HG02610 (cell line): ENCODE data around the gene PRSS50.

Source experiments
- ATAC-seq: cut with Tn5 transposase; IDR thresholded peaks from one replicate; pipeline ENCODE4 v1.9.1; 2021; ENCODE audit warnings: mild to moderate bottlenecking, moderate library complexity; ENCODE audit not compliant: unreplicated experiment

Gene PRSS50

DNA sequence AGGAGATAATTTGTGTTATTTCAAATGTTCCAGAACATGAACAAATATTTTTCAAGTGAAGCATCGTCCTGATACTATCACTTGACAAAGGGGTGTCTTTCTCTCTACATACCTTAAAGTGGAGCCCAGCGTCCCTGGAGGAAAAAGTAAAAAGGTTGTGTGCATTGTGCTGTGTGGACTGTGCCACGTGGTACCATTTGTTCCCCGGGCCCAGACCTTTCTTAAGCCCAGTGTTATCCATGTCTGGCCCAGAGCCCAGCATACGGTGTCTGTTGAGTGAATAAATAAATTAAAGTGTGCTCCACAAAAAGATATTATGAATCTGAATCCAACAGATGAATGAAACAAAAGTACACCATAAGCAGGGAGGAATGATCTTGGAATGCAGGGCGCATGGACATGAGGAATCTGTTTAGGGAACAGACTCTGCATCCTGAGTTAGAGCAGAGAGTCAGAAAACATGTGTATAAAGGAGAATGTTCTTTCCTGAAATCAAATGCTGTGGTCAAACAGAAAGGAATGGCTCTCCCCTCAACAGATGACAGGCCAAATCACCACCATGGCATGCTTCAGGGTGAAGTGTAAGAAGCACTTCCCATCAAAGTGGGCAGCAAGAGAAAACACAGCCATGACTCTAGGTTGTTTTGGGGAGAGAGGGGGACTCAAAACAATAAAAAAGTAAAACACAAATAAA, 8.1 kb upstream of the PRSS50 start:
- no peak for ATAC-seq

DNA sequence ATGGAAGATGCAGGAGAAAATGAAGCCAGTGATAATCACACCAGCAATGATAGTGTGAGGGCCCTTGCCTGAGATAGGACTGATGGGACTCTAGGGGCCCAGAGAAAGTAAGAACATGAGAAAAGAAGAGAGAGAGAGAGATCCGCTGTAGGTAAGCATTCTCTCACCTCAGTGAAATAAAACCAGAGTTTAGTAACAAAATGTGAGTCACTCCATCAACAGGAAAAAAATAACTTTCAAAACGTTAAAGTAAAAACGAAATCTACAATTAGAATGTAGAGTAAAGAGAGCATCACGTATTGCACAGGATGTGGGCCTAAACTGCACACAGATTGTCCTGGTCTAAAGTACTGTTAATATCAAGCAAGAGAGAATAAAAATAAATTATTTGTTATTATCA, 6.8 kb upstream of the PRSS50 start:
- ATAC-seq, result no peak

DNA sequence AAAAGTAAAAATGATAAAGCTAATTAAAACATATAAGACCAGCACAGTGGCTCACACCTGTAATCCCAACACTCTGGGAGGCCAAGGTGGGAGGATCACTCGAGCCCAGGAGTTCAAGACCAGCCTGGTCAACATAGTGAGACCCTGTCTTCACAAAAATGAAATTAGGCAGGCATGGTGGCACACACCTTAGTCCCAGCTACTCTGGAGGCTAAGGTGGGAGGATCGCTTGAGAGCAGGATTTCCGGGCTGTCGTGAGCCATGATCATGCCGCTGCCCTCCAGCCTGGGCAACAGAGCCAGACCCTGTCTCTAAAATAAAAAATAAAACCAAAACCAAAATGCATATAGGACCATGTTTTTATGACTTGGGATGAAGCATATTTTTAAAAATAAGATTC, 4.8 kb upstream of the PRSS50 start:
- ATAC-seq, result no peak

DNA sequence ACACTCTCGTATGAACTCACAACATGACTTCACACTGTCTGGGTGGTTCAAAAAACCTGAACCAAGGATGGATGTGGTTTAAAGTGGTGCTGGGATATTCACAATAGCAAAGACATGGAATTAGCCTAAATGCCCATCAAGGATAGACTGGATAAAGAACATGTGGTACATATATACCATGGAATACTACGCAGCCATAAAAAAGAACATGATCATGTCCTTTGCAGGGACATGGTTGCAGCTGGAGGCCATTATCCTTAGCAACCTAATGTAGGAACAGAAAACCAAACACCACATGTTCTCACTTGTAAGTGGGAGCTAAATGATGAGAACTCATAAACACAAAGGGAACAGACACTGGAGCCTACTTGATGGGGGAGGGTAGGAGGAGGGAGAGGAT, 3.3 kb upstream of the PRSS50 start:
- no peak for ATAC-seq

DNA sequence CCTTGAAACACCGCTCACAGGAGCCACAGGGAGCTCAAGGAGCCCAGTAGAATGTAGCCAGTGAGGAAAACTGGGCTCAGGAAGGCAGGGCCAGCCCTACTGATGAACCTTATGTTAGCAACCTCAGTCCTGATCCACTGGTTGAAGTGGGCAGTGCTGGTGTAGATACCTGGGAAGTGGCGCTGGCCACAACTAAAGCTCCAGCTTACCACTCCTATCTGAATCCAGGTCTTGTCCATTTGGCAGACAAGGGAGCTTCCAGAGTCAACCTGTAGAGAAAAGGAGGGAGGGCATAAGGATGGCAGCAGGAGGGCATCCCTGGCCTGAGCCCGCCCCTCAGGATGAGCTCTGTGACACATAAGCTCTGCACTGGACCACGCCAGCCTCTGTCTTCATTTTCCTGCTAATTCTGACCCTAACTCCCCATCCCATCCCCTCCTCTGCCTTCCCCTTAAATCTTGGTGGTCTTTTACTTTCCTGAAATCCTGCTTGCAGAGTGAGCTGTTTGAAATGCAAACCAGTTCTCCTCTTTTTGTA, 2.1 kb upstream of the PRSS50 start:
- no peak for ATAC-seq

DNA sequence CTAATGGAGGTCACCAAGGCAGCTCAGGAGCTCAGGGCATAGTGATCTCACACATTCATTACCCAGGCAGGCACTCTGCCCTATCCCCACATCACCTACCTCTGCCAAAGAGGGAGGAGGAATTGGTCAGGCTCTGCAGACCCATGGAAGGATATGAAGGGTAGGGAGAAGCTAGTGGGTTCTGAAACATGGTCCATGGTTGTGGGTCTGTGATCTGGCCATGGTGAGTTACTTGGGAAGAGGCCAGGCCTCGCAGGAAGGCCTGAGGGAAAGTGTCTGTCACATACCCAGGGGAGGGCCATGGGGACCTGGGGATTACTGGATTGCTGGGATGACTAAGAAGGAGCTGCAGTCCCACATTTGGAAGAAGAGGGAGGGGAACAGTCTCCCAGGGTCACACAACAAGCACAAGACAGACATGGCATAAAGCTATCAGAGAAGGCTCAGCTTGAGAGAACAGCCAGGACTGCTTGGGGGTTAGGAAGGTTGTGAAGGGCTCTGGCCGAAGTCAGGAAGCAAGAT, 1.4 kb upstream of the PRSS50 start:
- ATAC-seq, result no peak

DNA sequence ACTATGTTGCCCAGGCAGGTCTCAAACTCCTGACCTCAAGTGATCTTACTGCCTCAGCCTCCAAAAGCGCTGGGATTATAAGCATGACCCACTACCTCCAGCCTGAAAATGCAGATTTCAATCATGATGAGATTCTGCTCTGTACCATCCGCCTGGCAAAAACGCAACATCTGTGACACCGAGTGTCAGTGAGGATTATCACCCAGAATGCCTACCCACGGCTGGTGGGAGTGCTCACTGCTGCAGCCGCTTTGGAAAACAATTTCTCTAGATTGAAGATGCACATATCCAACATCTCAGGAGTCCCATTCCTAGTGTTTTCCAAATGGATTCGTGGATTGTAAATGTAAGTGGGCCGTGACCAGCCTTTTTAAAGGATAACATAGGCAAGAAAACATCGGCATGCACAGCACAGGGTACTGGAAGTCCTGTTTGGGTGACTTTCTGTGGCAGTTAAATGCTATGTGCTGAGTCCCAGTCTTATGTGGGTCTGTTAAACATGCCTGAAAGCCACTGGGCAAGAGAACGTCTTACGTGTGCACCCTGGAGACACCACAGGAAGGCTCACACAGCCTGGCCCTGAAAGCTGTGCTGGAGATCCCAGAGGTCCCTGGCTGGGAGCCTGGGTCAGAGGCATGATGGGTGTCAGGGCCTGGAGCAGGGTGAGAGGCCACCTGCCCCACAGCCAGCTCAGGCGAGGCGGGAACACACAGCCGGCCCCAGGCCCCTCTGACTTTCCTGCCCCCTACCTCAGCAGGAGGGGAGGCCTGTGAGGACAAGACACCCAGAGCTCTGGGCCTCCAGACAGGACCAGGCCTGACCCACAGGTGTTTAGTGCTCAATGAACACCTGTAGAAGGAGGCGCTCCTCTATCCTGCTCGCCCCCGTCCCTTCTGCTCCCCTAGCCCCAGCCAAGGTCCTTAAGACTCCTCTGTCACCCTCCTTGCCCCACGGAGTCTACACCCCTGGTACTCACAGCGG, 918 bp downstream of the PRSS50 start:
- ATAC-seq, result no peak

DNA sequence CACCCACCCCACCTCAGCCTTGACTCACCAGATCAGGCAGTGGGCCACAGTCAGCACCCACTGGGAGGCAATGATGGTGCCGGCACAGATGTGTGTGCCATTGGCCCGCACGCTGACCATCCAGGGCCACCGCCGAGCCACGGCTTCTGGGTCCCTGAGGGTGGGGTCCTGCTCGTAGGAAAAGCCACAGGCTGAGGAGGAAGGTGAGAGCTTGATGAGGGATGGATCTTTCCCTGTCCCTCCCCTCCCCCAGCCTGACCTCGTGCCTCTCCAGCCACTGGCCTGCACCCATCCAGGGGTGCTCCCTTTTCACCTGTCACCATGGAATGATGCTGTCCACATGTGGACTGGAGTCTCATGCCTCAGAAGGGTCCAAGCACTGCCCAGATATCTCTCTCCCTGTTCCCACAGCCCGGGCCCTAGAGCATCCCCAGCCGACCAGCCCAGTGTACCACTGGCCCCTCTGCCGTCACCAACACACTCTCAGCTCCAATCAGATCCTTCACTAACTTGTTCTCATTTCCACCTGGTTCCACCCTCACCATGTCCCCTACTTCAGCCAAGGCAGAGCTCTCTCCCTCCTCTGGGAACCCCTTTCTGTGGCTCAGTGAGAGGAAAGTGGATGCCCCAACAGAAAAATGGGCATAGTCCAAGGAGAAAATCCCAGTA, 2.0 kb downstream of the PRSS50 start:
- ATAC-seq, result no peak

DNA sequence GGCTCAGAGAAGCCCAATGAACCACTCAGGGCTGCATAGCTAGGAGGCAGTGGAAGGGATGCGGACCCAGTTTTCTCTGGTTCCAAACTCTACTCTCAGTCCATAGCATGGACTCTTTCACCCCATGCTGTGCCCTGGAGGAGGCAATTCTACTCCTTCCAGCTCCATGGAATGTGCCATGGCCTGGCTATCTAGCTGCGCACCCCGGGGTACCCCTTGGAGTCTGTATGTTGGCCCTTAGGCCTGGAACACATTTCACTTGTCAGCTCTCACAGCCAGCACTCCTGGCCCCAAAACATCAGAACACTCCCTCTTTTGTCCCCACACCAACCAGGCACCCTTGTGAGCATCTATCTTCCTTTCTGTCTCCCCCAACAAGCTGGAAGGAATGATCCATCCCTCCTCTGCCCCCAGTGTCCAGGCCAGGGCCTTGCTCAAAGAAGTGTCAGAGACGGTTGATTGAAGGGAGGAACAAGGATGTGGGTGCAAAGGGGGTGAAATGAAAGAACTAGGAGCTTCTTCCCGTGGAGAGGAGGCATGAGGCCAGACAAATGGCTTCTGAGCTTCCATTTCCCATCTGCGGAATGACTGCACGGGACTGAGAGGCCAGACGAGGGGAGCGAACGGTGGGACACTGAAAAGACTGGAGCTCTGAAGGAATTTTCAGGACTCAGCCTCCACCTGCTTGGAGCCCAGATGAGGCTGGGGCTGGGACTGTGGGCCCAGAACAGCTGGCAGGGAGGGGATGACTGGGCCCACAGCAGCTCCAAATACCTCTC, 2.8 kb downstream of the PRSS50 start:
- ATAC-seq, result no peak

DNA sequence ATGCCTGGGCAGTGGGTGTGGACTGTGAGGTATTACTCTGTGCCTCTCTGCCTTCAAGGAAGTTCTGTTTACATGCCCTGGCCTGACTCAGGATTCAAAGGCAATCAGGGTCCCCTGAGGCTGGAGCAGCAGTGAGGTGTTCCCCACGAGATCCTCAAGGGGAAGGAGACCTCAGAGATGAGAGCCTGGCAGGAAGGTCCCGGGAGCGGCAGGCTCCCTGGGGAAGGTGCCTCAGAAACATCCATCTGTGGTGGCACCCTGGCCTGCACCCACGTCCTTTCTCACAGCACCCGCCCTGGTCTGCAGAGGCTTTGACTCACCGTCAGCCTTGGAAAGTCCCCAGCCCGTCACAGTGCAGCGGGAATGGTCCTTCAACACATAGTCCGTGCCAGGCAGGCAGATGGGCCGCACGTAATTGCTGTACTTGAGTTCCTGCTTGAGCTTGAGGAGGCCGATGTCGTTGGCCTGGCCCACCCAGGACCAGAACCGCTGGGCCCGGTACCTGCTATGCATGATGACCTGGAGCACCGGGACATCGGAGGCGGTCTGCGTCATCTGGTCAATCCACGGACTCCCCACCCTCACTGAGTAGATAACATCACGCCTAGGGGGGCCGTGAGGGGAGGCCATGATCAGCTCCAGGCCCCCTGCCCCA, 3.6 kb downstream of the PRSS50 start:
- no peak for ATAC-seq

DNA sequence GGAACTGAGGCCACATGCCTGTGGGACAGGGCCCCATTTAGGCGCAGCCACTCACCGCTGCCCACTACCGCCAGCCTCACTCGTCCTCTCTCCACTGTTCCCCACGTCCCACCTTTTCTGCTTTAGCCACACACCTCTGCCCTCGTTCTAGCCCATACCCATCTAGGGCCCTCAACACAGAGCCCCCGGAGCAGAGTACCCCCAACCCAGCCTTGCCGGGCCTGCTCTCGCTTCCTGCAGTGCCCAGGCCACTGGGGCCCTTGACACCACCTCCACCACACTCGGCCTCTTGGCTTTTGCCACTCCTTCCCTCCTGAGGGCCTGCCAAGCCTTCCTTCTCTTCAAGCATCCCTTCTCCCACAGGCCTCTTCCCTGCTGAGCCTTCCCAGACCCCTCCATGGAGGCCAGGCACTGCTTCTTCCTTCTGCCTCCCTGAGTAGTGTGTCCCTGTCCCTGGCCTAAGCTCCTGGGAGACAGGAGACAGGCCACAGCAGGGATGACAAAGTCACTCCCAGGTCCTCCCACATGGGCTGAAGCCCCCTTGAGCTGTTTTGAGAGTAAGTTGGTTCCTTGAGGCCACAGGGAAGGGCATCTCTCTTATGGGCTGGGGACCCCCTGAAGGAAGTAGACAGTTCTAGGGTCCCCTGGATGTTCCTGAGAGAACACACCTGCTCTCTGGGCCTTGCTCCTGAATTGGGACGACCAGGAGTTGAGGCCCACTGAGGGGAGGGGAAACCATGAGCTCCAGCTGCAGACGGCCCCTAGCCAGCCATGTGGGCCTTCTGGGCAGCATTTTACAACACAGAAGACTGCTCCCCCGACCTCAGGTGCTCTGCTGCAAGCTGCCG, 4.4 kb downstream of the PRSS50 start:
- ATAC-seq, result no peak

DNA sequence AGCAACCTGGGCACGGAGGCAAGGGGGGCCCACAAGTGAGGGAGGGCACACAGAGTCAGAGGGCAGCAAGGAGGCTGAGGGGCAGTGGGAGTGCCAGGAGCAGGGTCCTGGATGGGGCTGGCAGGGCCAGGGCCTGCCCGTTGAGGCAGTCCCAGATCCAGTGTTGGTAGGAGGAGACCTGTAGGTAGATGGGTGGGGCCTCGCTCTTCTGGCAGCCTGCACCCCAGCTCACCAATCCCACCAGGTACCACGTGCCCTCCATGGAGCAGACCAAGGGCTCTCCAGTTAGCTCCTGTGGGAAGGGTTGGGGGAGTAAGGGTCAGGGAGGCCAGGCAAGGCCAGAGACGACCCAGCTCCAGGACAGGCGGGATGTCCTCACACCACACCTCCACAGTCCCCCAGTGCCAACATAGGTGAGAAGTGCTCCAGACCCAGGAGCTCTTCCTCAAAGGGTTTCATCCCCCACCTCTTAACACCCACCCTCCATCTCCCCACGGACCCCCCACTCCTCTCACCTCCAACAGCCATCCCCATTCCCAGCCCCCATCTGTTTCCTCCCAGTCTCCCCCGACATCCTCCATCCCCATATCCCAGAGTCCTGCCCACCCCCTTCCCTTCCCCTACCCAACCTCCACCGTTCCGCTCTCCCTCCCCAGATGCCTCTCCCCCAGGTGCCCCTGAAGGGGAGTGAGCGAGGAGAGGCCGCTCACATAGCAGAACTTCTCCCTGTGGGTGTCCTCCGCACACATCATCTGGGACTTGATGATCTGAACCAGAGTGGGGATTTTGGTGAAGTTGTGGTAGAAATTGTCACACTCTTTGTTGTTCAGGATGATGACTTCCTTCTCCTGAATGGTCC, 5.2 kb downstream of the PRSS50 start:
- ATAC-seq, result no peak

DNA sequence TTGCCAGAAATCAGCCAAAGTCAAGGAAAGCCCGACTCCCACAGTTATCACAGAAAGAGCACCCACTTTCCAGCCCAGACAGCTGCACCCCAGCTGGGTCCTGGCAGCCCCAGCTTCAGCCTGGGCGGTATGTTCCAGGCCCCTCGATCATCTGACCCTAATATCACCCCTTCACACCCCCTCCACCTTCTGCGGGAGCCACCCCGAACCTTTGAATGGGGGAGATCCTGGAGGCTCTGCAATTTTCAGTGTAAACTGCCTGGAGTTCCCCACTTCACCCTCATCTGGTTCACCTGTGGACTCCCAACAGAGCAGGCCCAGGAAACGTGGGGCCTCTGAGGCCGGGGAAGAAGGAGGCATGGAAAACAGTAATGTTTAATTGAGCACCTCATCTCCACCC, 5.9 kb downstream of the PRSS50 start:
- ATAC-seq, result no peak

DNA sequence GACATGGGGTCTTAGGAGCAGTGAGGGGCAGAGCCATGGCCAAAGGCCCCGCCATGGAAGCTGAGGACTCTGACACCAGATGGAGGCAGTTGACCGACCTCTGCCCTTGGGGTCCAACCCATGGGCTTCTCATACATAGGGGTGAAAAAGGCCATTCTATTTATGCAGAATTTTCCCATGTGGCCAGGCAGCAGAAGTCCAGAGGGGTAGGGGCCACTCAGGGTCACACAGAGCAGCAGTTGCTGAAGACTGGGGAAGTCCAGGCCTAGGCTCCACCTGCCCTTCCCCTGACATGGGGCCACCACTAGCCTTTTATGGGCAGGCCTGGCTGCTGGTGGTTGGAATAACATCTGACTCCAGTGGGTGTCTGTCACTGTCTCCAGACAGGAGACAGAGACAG, 6.4 kb downstream of the PRSS50 start:
- ATAC-seq, result no peak

DNA sequence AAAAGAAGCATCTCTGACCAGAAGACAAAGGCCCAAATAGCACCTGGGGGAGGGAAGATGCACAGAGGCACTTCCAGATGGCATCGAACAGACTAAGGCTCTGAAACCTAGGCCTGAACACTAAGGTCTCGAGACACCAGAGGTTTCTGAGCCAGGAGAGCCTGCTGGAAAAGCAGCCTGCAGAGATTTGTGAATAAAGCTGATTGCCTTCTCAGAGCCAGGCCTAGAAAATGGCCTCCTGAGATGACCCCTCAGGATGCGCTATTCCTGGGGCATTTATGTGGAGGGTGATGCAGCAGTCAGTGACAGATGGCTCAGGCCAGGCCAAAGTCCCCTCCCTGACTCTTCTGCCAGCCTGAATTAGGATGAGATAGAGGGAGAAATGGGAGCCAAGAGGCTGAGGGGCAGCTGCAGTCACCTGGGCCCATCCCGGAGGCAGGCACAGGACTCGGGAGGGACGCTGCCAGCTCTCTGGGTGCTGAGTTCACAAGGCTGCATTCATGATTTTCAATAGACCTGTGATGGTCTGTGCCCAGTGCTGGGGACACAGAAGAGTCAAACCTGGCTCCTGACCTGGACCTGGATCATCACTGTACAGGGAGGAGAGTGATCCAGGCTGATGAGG, 6.9 kb downstream of the PRSS50 start:
- ATAC-seq, result no peak

DNA sequence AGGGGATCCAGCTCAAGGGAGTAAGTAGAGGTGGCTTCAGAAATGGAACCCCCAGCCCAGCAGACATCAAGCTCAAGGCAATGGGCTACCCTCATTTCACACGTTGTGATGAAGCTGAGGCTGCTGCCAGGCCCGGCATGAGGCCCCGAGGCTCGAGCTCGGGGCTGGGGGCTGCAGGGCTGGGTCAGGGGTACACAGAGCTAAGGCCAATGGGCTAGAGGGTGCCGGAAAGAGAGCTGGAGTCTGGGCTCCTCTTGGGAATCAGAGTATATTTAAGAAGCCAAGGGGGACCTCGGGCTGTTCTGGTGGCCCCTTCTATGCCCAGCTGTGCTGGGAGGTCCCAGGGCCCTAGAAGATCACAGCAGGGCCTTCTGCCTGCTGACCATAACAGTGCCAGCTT, 7.4 kb downstream of the PRSS50 start:
- ATAC-seq, result no peak

DNA sequence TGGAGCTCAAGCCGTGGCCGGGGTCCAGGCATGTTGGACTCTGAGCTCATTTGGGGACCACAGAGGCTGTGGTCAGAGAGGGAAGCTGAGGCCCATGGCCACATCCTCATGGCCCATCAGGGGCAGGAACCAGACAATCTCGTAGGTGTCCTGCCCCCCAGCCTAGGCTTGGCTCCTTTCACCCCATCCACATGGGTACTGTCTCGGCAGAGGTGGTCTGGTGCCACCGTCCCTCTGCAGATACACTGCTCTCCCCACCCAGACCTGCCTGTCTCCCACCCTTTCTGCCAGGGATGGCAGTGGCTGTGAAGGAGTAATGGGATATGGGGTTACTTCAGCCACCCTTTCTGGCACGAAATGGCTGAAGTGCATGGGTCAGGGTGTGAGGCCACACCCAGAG, 7.9 kb downstream of the PRSS50 start:
- ATAC-seq, result no peak
